HG02973 (cell line): ENCODE data around the gene SF3B4.
"Not testable (repeated sequence)": the region's sequence is repeated elsewhere in the genome, so short reads cannot be mapped to it uniquely, and the experiment has no call there.

Source experiments
- ATAC-seq: cut with Tn5 transposase; IDR thresholded peaks from one replicate; pipeline ENCODE4 v1.9.1; 2021; ENCODE audit warnings: moderate library complexity; ENCODE audit not compliant: unreplicated experiment

The SF3B4 gene

GRCh38 chr1:149888999-149889289, 38.7 kb downstream of the SF3B4 start:
- no peak for ATAC-seq

GRCh38 chr1:149888247-149888998, 39.2 kb downstream of the SF3B4 start:
- ATAC-seq, result no peak

- peak; percentile 39 for ATAC-seq
These were observed 40.0 kb downstream of the SF3B4 start for GRCh38 chr1:149887456-149888246.

GRCh38 chr1:149887196-149887455, 40.5 kb downstream of the SF3B4 start:
- ATAC-seq, result not testable (repeated sequence)

GRCh38 chr1:149886396-149887195, 41.0 kb downstream of the SF3B4 start:
- peak; percentile 58 for ATAC-seq

- ATAC-seq, result not testable (repeated sequence)
These were observed 41.5 kb downstream of the SF3B4 start for GRCh38 chr1:149886121-149886395.

- ATAC-seq, result no peak
These were observed 42.1 kb downstream of the SF3B4 start for GRCh38 chr1:149885339-149886120.

- no peak for ATAC-seq
These were observed 42.9 kb downstream of the SF3B4 start for GRCh38 chr1:149884433-149885338.

- no peak for ATAC-seq
These were observed 43.9 kb downstream of the SF3B4 start for GRCh38 chr1:149883598-149884247.

- ATAC-seq, result no peak
These were observed 45.7 kb downstream of the SF3B4 start for GRCh38 chr1:149881876-149882275.

- no peak for ATAC-seq
These were observed 48.0 kb downstream of the SF3B4 start for GRCh38 chr1:149879556-149879955.

- no peak for ATAC-seq
These were observed 50.2 kb downstream of the SF3B4 start for GRCh38 chr1:149877211-149877946.
